Breast epithelium (tissue), 4 donors: ENCODE results near the gene RXFP1. TPM values are rescaled to one million over a fixed set of nuclear protein-coding genes. Genes with fewer than 3 reads are reported as not detected.

Experiments
- DNase-seq, 2 donors: peaks; one replicate each; pipeline ENCODE4 v3.0.0-alpha.2; 2019; ENCODE audit warnings: low spot score in 2 of 2
- H3K27ac ChIP-seq, 2 donors: fragments of 200-600 bp; sonication (generic) in 1 of 2; one replicate each; pipeline ENCODE4 v1.5.1; 2016 to 2019; ENCODE audit warnings: mild to moderate bottlenecking in 1 of 2
- H3K27me3 ChIP-seq, 2 donors: fragments of 200-600 bp; sonication (generic) in 1 of 2; one replicate each; pipeline versions ENCODE4 v1.5.1 to v1.6.0; 2017 to 2019; ENCODE audit warnings: control low read depth in 1 of 2, mild to moderate bottlenecking in 1 of 2
- H3K36me3 ChIP-seq: fragments of 200-600 bp; one replicate; pipeline ENCODE4 v1.5.1; 2019
- H3K4me1 ChIP-seq, 2 donors: fragments of 200-600 bp; sonication (generic); one replicate each; pipeline ENCODE4 v1.5.1; 2016 to 2019; ENCODE audit warnings: control low read depth in 1 of 2
- H3K4me3 ChIP-seq, 3 donors: fragments of 200-600 bp; sonication (generic); 1 replicate in 2 of 3; 2 replicates in 1 of 3; pipeline ENCODE4 v1.5.1; 2016 to 2019; ENCODE audit warnings: mild to moderate bottlenecking in 3 of 3, moderate library complexity in 2 of 3
- H3K9me3 ChIP-seq, 2 donors: fragments of 200-600 bp; sonication (generic) in 1 of 2; one replicate each; pipeline ENCODE4 v1.5.1; 2016 to 2019; ENCODE audit warnings: control low read depth in 1 of 2
- CTCF ChIP-seq, 3 donors: fragments of 450-650 bp; IDR thresholded peaks; one replicate each; pipeline ENCODE4 v1.5.1; 2016 to 2017; ENCODE audit warnings: antibody characterized with exemption in 3 of 3, mild to moderate bottlenecking in 3 of 3, moderate library complexity in 3 of 3
- POLR2A ChIP-seq: fragments of 450-650 bp; IDR thresholded peaks from one replicate; pipeline ENCODE4 v1.6.1; 2016; ENCODE audit warnings: antibody characterized with exemption, mild to moderate bottlenecking, moderate library complexity
- POLR2AphosphoS5 ChIP-seq, 3 donors: sonication (generic); formaldehyde crosslinking; IDR thresholded peaks; one replicate each; pipeline ENCODE4 v1.6.1; 2017; ENCODE audit warnings: antibody characterized with exemption in 3 of 3
- intact Hi-C: fragments of 100-400 bp; cut with DNase I; formaldehyde crosslinking; loops from one replicate; pipeline ENCODE4 v1.15.1; 2023; ENCODE audit warnings: low total_unique reads
- total RNA-seq, 3 donors: library from RNA; depleted of rRNA; stranded (reverse); fragments of >200 nt; gene quantifications; one replicate each; pipeline ENCODE4 v1.1.0, GENCODE V29; 2016

RXFP1 gene
- total RNA-seq, 3 donors from 2014 or later: 0.15 TPM; not detected in 2

DNA sequence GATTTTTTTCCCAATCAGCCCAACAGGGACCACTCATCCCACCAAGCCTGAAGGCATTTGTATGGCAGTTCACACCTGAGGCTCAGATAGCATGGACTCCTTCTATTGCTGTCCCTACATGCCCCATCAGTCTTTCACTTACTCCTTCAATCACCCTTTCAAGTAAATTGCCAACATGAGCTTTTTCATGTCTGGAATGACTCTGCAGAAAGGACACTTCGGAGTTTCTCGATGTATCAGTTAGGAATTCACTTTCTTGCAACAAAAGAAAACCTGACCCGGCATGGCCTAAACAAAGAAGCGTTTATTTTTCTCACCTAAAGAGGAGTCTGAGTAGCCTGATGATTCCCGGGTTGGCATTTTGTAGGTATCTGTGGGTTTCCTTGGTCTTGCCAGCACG, 38.6 kb downstream of the RXFP1 start:
- no peaks in the 10 kb centered on the region for H3K4me1 ChIP-seq
- intact Hi-C loops: no loop called here
- no peaks in the 10 kb centered on the region for H3K9me3 ChIP-seq
- no peak for DNase-seq
- H3K27ac ChIP-seq: no peak overlapping the region
- H3K4me3 ChIP-seq: no peak overlapping the region
- no peaks in the 10 kb centered on the region for H3K36me3 ChIP-seq
- no peaks in the 10 kb centered on the region for H3K27me3 ChIP-seq
- TF ChIP-seq POLR2A (no peak), POLR2AphosphoS5 (IDR thresholded peaks at IDR 0.05) (no peak), CTCF (IDR thresholded peaks at IDR 0.05) (no peak)

GRCh38 chr4:158566860-158567259, 45.2 kb downstream of the RXFP1 start:
- Histone ChIP-seq H3K27me3 (no peaks in the 10 kb centered on the region), H3K9me3 (peaks cover 0 to 4% of the 10 kb centered on the region in 2 donors), H3K4me1 (no peaks in the 10 kb centered on the region), H3K27ac (no peak overlapping the region), H3K4me3 (no peak overlapping the region), H3K36me3 (no peaks in the 10 kb centered on the region)
- TF ChIP-seq POLR2AphosphoS5 (IDR thresholded peaks at IDR 0.05) (no peak), POLR2A (no peak), CTCF (IDR thresholded peaks at IDR 0.05) (no peak)
- no peak for DNase-seq
- intact Hi-C loops: loop anchor here (5.0 kb wide), 1 partner anchor 615 kb away; no protein-coding TSS in a partner anchor

GRCh38 chr4:158571736-158572135, 50.1 kb downstream of the RXFP1 start:
- H3K27me3 ChIP-seq: no peaks in the 10 kb centered on the region
- intact Hi-C loops: no loop called here
- TF ChIP-seq CTCF (IDR thresholded peaks at IDR 0.05) (no peak), POLR2AphosphoS5 (IDR thresholded peaks at IDR 0.05) (no peak), POLR2A (no peak)
- no peak overlapping the region for H3K4me3 ChIP-seq
- peaks cover 0 to 3% of the 10 kb centered on the region in 2 donors for H3K9me3 ChIP-seq
- H3K27ac ChIP-seq: no peak overlapping the region
- no peaks in the 10 kb centered on the region for H3K36me3 ChIP-seq
- no peaks in the 10 kb centered on the region for H3K4me1 ChIP-seq
- no peak for DNase-seq

DNA sequence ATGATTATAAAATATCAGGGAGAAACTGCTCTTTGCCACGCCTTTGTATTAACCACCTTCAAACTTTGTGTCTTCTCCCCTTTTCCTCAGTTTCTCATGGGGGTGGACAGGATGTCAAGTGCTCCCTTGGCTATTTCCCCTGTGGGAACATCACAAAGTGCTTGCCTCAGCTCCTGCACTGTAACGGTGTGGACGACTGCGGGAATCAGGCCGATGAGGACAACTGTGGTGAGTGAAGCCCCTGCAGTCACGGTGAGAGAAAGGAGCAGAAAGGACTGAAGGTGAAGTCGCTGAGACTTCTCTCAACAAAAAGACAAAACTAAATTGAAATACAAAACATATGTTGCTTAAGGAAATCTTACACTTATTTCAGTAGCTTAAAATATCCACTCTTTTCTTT, 50.9 kb downstream of the RXFP1 start:
- no peak overlapping the region for H3K4me3 ChIP-seq
- intact Hi-C loops: no loop called here
- TF ChIP-seq POLR2AphosphoS5 (IDR thresholded peaks at IDR 0.05) (no peak), CTCF (IDR thresholded peaks at IDR 0.05) (no peak), POLR2A (no peak)
- no peaks in the 10 kb centered on the region for H3K9me3 ChIP-seq
- H3K27me3 ChIP-seq: no peaks in the 10 kb centered on the region
- no peak for DNase-seq
- H3K27ac ChIP-seq: no peak overlapping the region
- H3K4me1 ChIP-seq: no peaks in the 10 kb centered on the region
- no peaks in the 10 kb centered on the region for H3K36me3 ChIP-seq

GRCh38 chr4:158578476-158578875, 56.8 kb downstream of the RXFP1 start:
- intact Hi-C loops: no loop called here

More at GRCh38 chr4:158578476-158578875, 56.8 kb downstream of the RXFP1 start:
- Histone ChIP-seq H3K4me1 (no peaks in the 10 kb centered on the region), H3K27ac (no peak overlapping the region), H3K9me3 (no peaks in the 10 kb centered on the region), H3K27me3 (no peaks in the 10 kb centered on the region), H3K36me3 (no peaks in the 10 kb centered on the region), H3K4me3 (no peak overlapping the region)
- DNase-seq: no peak
- TF ChIP-seq POLR2AphosphoS5 (IDR thresholded peaks at IDR 0.05) (no peak), POLR2A (no peak), CTCF (IDR thresholded peaks at IDR 0.05) (no peak)
